Limb (tissue), 2 donors: ENCODE measurements around the gene DOC2B.
A peak's percentile ranks its signal among the peaks of the same experiment; 100 is the strongest.
"Not testable (repeated sequence)": the region's sequence is repeated elsewhere in the genome, so short reads cannot be mapped to it uniquely, and the experiment has no call there.

Experiments used
- DNase-seq, 2 donors: peaks; one replicate each; pipeline ENCODE4 v3.0.0-alpha.2; 2016; ENCODE audit errors: extremely low spot score in 2 of 2

The DOC2B gene

GRCh38 chr17:213286-214105 is 32.0 kb upstream of the DOC2B start:
- DNase-seq, result no peak

DNA sequence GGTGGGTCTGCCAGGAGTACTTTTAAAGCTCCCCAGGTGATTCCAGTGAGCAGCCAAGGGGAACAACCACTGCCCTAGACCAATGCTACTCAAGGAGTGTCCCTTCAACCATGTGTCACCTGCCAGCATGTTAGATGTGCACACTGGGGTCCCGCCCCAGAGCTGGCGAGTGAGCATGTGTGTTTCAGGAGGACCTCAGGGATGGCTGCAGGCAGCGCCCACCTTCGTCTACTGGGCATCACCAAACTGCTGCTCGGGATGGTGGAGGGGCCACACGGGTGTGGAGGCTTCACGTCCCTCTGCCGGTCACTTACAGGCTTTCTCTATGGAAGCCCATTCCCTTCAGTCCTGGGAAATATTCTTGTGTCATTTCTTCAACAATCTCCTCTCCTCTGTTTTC is 29.0 kb upstream of the DOC2B start:
- DNase-seq, result no peak

GRCh38 chr17:208429-208828 is 27.0 kb upstream of the DOC2B start:
- DNase-seq, result no peak

DNA sequence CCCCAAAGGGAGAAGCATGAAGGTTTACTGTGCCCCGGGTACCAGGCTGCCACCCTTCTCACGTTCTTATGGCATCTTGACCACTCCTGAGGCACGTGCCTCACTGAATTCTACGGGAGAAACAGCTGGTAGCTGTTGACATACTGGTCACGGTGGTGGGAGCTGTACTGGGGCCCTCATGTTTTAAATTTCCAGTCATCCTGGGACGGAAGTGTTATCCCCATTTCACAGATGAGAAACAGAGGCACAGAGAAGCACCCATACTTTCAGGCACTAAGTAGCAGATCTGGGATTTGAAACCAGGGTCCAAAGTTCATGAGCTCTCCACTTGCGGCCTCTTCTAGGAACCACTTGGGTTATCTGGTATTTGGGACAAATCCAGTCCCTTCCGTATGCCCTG is 26.3 kb upstream of the DOC2B start:
- no peak for DNase-seq

- no peak for DNase-seq
Observed at GRCh38 chr17:206941-207560, 25.6 kb upstream of the DOC2B start.

GRCh38 chr17:206484-206883 is 25.0 kb upstream of the DOC2B start:
- not testable (repeated sequence) for DNase-seq

GRCh38 chr17:205817-206216 is 24.4 kb upstream of the DOC2B start:
- no peak for DNase-seq

DNA sequence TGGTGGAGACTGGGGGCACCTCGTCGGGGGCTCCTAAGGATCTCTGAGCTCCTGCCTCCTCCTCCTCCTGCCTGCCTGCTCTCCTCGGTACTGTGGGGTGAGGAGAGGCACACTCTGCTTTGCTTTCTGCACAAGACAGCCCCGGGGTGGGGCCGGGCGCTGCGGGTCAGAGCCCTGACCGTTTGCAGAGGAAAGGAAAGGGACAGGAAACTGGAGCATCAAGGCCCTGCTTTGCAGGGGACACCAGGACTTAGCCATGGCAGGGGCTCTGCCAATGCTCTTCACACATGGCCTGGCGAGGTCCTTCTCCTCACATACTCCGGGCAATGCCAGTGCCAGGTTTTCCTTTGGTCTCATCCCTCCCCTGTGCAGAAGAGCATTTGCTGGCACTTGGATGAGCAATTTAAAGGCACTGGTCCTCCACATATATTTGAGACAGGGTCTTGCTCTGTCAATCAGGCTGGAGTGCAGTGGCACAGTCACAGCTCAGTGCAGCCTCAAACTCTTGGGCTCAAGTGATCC is 23.8 kb upstream of the DOC2B start:
- no peak for DNase-seq

DNA sequence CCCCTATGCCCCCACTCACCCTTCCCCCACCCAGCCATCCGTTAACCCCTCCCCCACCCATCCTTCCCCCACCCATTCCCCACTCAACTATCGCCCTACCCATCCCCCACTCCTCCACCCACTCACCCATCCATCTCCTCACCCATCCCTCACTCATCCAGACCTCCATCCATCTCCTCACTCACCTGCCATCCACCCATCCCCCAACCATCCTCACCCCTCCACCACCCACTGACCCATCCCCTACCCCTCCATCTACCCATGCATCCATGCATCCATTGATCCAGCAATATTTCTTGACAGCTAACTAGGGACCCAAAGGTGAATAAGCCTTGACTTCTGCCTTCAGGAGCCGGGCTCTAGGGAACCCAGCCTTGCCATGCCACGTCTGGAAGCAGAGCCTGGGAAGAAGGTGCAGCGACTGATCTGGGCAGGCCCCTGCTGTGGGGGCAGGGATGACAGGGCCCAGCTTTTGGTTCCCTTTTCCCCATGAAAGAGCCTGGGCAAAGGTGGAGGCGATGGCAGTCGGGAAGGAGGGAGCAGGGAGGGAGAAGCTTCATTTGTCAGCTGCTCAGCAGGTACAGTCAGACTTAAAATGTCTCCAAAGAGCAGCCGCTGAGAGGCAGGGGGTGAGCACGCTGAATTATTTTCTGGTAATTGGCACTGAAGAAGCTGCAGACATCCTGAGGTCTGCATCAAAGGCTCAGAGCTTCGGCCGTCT is 23.1 kb upstream of the DOC2B start:
- no peak for DNase-seq

GRCh38 chr17:202501-202951 is 21.1 kb upstream of the DOC2B start:
- no peak for DNase-seq

DNA sequence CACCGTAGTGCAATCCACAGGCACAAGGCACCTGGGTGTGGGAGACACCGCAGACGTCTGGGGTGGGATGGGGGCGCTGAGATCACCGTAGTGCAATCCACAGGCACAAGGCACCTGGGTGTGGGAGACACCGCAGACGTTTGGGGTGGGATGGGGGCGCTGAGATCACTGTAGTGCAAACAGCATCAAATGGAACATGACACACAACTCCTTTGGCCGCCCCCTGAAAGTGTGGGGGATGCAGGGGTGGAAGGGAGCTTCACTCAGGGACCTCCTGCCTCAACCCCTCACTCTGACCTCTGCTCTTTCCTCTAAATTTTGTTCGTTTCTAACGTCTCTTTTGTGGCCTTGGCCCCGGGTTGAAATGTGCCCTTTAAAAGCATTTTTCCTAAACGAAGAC is 20.3 kb upstream of the DOC2B start:
- DNase-seq, result not testable (repeated sequence)

GRCh38 chr17:201257-201656 is 19.8 kb upstream of the DOC2B start:
- DNase-seq, result not testable (repeated sequence)

DNA sequence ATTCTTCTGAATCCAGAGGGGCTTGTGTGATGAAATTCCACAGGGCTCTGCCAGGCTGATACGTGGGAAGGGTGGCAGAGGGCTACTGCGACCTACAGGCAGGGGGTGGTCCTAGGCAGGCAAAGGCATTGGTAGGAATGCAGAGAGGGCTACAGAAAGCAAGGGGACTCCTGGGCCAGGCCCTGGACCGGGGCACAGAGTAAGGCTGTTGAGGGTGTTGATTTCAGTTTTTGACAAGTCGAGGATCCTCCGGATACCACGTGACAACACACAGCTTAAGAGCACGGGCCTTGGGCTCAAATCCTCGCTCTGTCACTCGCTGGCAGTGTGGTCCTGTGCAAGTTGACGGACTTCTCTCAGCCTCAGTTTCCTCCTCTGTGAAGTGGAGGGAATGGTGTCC is 19.1 kb upstream of the DOC2B start:
- no peak for DNase-seq

DNA sequence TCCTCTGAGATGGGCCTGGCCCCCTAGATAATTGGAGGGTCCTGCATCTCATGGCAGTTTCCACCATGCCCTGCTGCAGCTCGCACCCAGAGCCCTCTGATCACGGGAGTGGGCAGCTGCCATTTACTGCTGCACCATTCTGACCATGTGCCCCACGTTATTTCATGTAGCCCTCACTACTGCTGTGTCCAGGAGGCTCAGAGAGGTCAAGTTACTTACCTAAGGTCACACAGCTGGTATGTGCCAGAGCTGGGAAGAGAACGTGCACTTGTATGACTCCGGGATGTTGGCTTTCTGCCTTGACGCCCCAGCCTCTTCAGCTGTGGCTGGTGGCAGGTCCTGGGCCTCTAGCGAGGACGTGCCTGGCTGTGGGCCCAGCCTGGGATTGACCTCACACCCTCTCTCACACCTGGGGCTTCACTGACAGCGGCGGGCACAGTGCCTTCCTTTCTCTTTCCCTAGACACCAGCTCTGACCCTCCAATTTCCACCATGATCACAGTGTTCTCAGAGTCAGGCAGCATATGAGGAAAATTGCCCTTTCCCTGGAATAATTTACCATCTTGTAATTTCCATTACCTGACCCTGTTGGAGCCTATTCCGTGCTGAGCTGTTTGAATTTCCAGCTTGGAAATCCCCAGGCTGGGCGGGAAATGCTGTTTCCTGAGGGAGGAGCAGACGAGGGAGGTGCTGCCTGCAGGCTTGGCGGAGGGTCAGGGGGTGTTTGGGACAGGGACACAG is 18.5 kb upstream of the DOC2B start:
- DNase-seq, result peak in 1 of 2 donors; percentile 51

DNA sequence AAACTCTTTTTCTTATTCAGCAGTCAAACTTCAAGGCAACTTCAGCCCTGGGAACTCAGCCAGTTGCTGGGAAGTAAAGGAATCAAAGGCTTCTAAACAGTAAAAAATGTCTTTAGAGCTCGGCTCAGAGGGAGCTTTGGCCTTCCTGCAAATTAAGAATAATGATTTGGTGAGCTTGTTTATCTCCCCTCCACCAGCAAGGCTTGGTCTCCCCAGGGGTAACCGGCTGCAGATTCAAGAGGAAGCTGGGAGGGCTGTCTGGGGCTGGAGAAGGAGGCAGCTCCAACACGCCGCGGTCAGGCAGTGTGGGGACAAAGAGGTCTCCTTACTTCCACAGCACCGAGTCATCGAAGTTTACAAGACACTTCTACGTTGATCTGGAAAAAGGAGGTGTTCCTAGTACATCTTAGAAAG is 17.7 kb upstream of the DOC2B start:
- DNase-seq, result peak in 1 of 2 donors; percentile 72

DNA sequence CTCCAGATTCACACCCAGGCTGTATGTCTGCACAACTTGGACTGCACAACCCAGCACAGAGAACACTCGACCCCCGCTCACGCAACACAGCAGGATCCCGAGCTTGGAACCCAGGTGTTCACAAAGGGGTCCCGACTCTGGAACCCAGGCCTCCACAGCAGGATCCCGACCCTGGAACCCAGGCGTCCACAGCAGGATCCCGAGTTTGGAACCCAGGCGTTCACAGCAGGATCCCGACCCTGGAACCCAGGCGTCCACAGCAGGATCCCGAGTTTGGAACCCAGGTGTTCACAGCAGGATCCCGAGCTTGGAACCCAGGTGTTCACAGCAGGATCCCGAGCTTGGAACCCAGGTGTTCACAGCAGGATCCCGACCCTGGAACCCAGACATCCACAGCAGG is 16.8 kb upstream of the DOC2B start:
- not testable (repeated sequence) for DNase-seq

DNA sequence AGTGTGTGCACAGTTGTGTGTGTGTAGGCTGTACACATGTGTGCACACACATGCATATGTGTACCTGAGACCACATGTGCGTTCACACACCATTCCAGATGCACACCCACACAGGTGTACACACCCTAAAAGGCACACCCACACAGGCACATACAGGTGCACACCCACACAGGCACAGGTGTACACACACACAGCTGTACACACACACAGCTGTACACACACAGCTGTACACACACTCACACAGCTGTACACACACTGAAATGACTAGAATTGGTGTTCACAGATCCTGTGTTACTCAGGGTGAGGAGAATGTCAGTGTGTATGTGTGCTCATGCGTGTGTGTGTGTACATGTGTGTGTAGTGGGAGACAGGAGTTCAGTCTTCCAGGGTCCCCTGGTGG is 15.9 kb upstream of the DOC2B start:
- no peak for DNase-seq

- no peak for DNase-seq
Observed at GRCh38 chr17:194828-195602, 13.6 kb upstream of the DOC2B start.

GRCh38 chr17:193841-194806 is 12.7 kb upstream of the DOC2B start:
- DNase-seq, result peak in 1 of 2 donors; percentile 66
